K562 (cell line): ENCODE data around the gene SCARF2. TPM values are rescaled to one million over a fixed set of nuclear protein-coding genes. Genes with fewer than 3 reads are reported as not detected.
A peak's percentile ranks its signal among the peaks of the same experiment; 100 is the strongest.

Experiments
- CREB1 ChIP-seq, 2 experiments: sonication (generic) in 1 of 2; formaldehyde crosslinking in 1 of 2; IDR thresholded peaks; 2 replicates each; pipeline versions ENCODE4 v1.6.1 to v1.8.0; 2012 to 2022; ENCODE audit warnings: inconsistent platforms in 1 of 2, mild to moderate bottlenecking in 1 of 2, missing genetic modification reagents in 1 of 2, moderate library complexity in 1 of 2
- DDX20 ChIP-seq: fragments of 450-650 bp; IDR thresholded peaks from 2 replicates; pipeline ENCODE4 v1.6.1; 2016; ENCODE audit warnings: missing genetic modification characterization, low read depth, mild to moderate bottlenecking, missing compliant biosample characterization, moderate library complexity
- DIDO1 ChIP-seq: fragments of 450-650 bp; IDR thresholded peaks from 2 replicates; pipeline ENCODE4 v1.6.1; 2016; ENCODE audit warnings: low read depth, missing biosample characterization, missing genetic modification characterization
- GTF2E2 ChIP-seq: fragments of 200-800 bp; sonication (Bioruptor generic); IDR thresholded peaks from 2 replicates; pipeline ENCODE4 v1.6.1; 2016; ENCODE audit warnings: missing genetic modification characterization, missing compliant biosample characterization
- IRF2 ChIP-seq: sonication (generic); formaldehyde crosslinking; IDR thresholded peaks from 2 replicates; pipeline ENCODE4 v1.8.1; 2022; ENCODE audit warnings: mild to moderate bottlenecking, missing genetic modification reagents
- KAT8 ChIP-seq: fragments of 450-650 bp; IDR thresholded peaks from 2 replicates; pipeline ENCODE4 v1.6.1; 2016; ENCODE audit warnings: low read depth, mild to moderate bottlenecking
- KDM2B ChIP-seq: fragments of 250-450 bp; sonication (Bioruptor Pico); IDR thresholded peaks from 2 replicates; pipeline ENCODE4 v1.8.0; 2021; ENCODE audit warnings: mild to moderate bottlenecking, moderate library complexity
- MECOM ChIP-seq: fragments of 250-450 bp; sonication (Bioruptor Pico); IDR thresholded peaks from 2 replicates; pipeline ENCODE4 v1.8.0; 2022; ENCODE audit warnings: inconsistent platforms
- MLLT1 ChIP-seq, 2 experiments: fragments of 450-650 bp; IDR thresholded peaks; 2 replicates each; pipeline ENCODE4 v1.6.1; 2016
- MTA1 ChIP-seq: fragments of 450-650 bp; IDR thresholded peaks from 2 replicates; pipeline ENCODE4 v1.6.1; 2017; ENCODE audit warnings: borderline replicate concordance
- NFE2L1 ChIP-seq: fragments of 450-650 bp; IDR thresholded peaks from 2 replicates; pipeline ENCODE4 v1.6.1; 2016; ENCODE audit warnings: missing genetic modification characterization, low read depth, mild to moderate bottlenecking, missing compliant biosample characterization, moderate library complexity, borderline replicate concordance
- NR4A1 ChIP-seq, 2 experiments: fragments of 250-450 bp in 1 of 2; fragments of 450-650 bp in 1 of 2; sonication (Bioruptor Pico) in 1 of 2; IDR thresholded peaks; 2 replicates each; pipeline versions ENCODE4 v1.4.0 to v1.6.1; 2016 to 2020; ENCODE audit warnings: mild to moderate bottlenecking in 2 of 2, missing compliant biosample characterization in 1 of 2, missing genetic modification characterization in 1 of 2, moderate library complexity in 1 of 2
- SMARCA5 ChIP-seq: fragments of 450-650 bp; IDR thresholded peaks from 2 replicates; pipeline ENCODE4 v1.6.1; 2016
- TARDBP ChIP-seq: fragments of 450-650 bp; IDR thresholded peaks from 2 replicates; pipeline ENCODE4 v1.6.1; 2016
- TCF15 ChIP-seq: fragments of 250-450 bp; sonication (Bioruptor Pico); IDR thresholded peaks from 2 replicates; pipeline ENCODE4 v1.8.0; 2022; ENCODE audit warnings: moderate library complexity, mild to moderate bottlenecking, inconsistent platforms
- TRIM24 ChIP-seq, 2 experiments: fragments of 450-650 bp; IDR thresholded peaks; 2 replicates each; pipeline ENCODE4 v1.6.1; 2016
- WHSC1 ChIP-seq: IDR thresholded peaks from one replicate; pipeline ENCODE4 v1.6.1; 2012; ENCODE audit warnings: low read length, control low read depth, inconsistent platforms
- ZKSCAN1 ChIP-seq: fragments of 150-350 bp; IDR thresholded peaks from 2 replicates; pipeline ENCODE4 v1.6.1; 2016; ENCODE audit warnings: low read depth, low read length
- ZNF23 ChIP-seq: fragments of 250-450 bp; sonication (Bioruptor Pico); IDR thresholded peaks from 2 replicates; pipeline ENCODE4 v1.4.0; 2020; ENCODE audit warnings: mild to moderate bottlenecking
- ZNF316 ChIP-seq: fragments of 450-650 bp; IDR thresholded peaks from 2 replicates; pipeline ENCODE4 v1.6.1; 2016
- ZNF398 ChIP-seq: fragments of 250-450 bp; sonication (Bioruptor Pico); IDR thresholded peaks from 2 replicates; pipeline ENCODE4 v1.8.0; 2021; ENCODE audit warnings: moderate library complexity, mild to moderate bottlenecking, inconsistent platforms
- polyA plus RNA-seq, 8 experiments: library from polyadenylated mRNA; depleted of rRNA in 4 of 8; stranded (reverse) in 5 of 8; unstranded in 3 of 8; fragments of >200 nt; fragmentation: Nextera tagmentation in 2 of 8; fragmentation: Illumina TruSeq in 1 of 8; extraction: Ambion mirVana in 2 of 8; extraction: Trizol in 1 of 8; gene quantifications; 2 replicates each; pipeline versions ENCODE4 v1.2.1 to v1.2.3, GENCODE V29; 2011 to 2014; ENCODE audit warnings: inconsistent platforms in 1 of 8, missing spikeins in 1 of 8
- total RNA-seq, 7 experiments: library from RNA; depleted of rRNA in 6 of 7; stranded (reverse); fragments of >200 nt in 6 of 7; fragmentation: Illumina TruSeq in 2 of 7; extraction: Trizol in 2 of 7; gene quantifications; 2 replicates each; pipeline versions ENCODE4 v1.2.1 to v1.2.3, GENCODE V29; 2011 to 2021; ENCODE audit warnings: low replicate concordance in 1 of 7

Gene SCARF2
- total and polyA plus RNA-seq, 9 of the 15 experiments (the other 6 are each of a cell fraction or from before 2014, with no cell fraction given): 0.06 to 0.32 (median 0.21) TPM; not detected in 5

- TF ChIP-seq CREB1 (IDR thresholded peaks at IDR 0.05) (no peak; the same call in 1 of the 2 replicates), CREB1 (CRISPR knock-in tag; IDR thresholded peaks at IDR 0.05) (no peak), TRIM24 (IDR thresholded peaks at IDR 0.05) (peak in 1 of 2 experiments; percentile 22; a peak in 2 of 4 replicates), ZNF23 (CRISPR knock-in tag) (no peak), GTF2E2 (tag) (no peak), SMARCA5 (0 out of 2 replicates have a peak, but pooled peaks have one; percentile 29), MTA1 (0 out of 2 replicates have a peak, but pooled peaks have one; percentile 33), TCF15 (CRISPR knock-in tag) (peak; percentile 49; the same call in 1 of the 2 replicates), IRF2 (CRISPR knock-in tag) (peak; percentile 95), DDX20 (tag) (no peak), MECOM (CRISPR knock-in tag) (no peak), WHSC1 (no peak), ZNF316 (no peak), NFE2L1 (tag) (no peak), ZKSCAN1 (no peak; the same call in 1 of the 2 replicates), NR4A1 (CRISPR knock-in tag; IDR thresholded peaks at IDR 0.05) (peak; percentile 96; the same call in 1 of the 2 replicates), NR4A1 (tag; IDR thresholded peaks at IDR 0.05) (0 out of 2 replicates have a peak, but pooled peaks have one; percentile 70), TARDBP (no peak), KDM2B (CRISPR knock-in tag) (peak; percentile 99), MLLT1 (IDR thresholded peaks at IDR 0.05) (0 out of 4 replicates have a peak, but pooled peaks of 1 of the 2 experiments have one; percentile 31), DIDO1 (tag) (no peak), ZNF398 (CRISPR knock-in tag) (no peak), KAT8 (no peak)
Observed at GRCh38 chr22:20429254-20430100, 8.1 kb downstream of the SCARF2 start (continued).
